ENCODE data around the gene SLC1A6.

SLC1A6 gene

GRCh38 chr19:14941189-14941588 lies 38.5 kb downstream of the SLC1A6 start, which contains the start of gene OR7C2:
Gene OR7C2 (plus strand): TSS chr19:14941489. CDS start chr19:14941489, 0 bp downstream.
- Histone ChIP-seq H2AFZ (ENCODE audit: low read length) (no peak within 1 kb of the TSS), H3K79me2 (ENCODE audit: insufficient read depth, low read length) (no peaks in the 10 kb centered on the region), H3K4me2 (ENCODE audit: low read length) (no peak within 1 kb of the TSS), H3K27me3 (ENCODE audit: insufficient read depth, low read length) (no peaks in the 10 kb centered on the region), H3F3A (ENCODE audit: insufficient read depth, low read length) (no peaks in the 10 kb centered on the region), H3K36me3 (ENCODE audit: insufficient read depth, low read length) (no peaks in the 10 kb centered on the region), H3K9ac (ENCODE audit: low read length) (no peak within 1 kb of the TSS), H3K27ac (ENCODE audit: low read depth, low read length, poor library complexity, severe bottlenecking) (no peak within 1 kb of the TSS), H3K4me1 (ENCODE audit: insufficient read depth, low read length, severe bottlenecking) (no peaks in the 10 kb centered on the region), H4K20me1 (ENCODE audit: insufficient read depth, low read length) (no peaks in the 10 kb centered on the region), H3K9me3 (ENCODE audit: low read length) (no peaks in the 10 kb centered on the region), H3K9me2 (ENCODE audit: low read depth, low read length) (no peaks in the 10 kb centered on the region), H3K4me3 (ENCODE audit: low read depth, low read length, poor library complexity, severe bottlenecking) (no peak within 1 kb of the TSS)
- TF ChIP-seq, protein P1, sequence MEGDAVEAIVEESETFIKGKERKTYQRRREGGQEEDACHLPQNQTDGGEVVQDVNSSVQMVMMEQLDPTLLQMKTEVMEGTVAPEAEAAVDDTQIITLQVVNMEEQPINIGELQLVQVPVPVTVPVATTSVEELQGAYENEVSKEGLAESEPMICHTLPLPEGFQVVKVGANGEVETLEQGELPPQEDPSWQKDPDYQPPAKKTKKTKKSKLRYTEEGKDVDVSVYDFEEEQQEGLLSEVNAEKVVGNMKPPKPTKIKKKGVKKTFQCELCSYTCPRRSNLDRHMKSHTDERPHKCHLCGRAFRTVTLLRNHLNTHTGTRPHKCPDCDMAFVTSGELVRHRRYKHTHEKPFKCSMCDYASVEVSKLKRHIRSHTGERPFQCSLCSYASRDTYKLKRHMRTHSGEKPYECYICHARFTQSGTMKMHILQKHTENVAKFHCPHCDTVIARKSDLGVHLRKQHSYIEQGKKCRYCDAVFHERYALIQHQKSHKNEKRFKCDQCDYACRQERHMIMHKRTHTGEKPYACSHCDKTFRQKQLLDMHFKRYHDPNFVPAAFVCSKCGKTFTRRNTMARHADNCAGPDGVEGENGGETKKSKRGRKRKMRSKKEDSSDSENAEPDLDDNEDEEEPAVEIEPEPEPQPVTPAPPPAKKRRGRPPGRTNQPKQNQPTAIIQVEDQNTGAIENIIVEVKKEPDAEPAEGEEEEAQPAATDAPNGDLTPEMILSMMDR (IDR thresholded peaks at IDR 0.05; ENCODE audit: low read length) = no peak
- no peak for TF ChIP-seq EZH2 (IDR thresholded peaks at IDR 0.05; ENCODE audit: borderline replicate concordance, low read length)

DNA sequence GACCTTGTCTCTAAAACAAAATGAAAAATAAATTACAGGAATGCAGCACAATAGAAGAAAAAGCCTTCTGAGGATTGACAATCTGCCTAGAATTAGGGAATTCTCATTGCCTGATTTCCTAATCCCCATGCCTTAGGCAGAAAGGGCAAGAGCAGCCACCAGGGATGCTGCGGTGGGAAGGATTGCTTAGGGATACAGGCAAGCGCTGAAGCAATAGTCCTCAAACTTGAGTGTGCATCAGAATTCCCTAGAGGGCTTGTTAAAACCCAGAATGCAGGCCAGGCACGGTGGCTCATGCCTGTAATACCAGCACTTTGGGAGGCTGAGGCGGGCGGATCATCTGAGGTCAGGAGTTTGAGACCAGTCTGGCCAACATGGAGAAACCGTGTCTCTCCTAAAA lies 39.4 kb downstream of the SLC1A6 start:
- Histone ChIP-seq H4K20me1 (ENCODE audit: insufficient read depth, low read length) (no peaks in the 10 kb centered on the region), H3K4me1 (ENCODE audit: insufficient read depth, low read length, severe bottlenecking) (no peaks in the 10 kb centered on the region), H3K9ac (ENCODE audit: low read length) (no peak overlapping the region), H3K79me2 (ENCODE audit: insufficient read depth, low read length) (no peaks in the 10 kb centered on the region), H3F3A (ENCODE audit: insufficient read depth, low read length) (no peaks in the 10 kb centered on the region), H3K4me2 (ENCODE audit: low read length) (no peak overlapping the region), H3K36me3 (ENCODE audit: insufficient read depth, low read length) (no peaks in the 10 kb centered on the region), H3K27ac (ENCODE audit: low read depth, low read length, poor library complexity, severe bottlenecking) (no peak overlapping the region), H3K4me3 (ENCODE audit: low read depth, low read length, poor library complexity, severe bottlenecking) (no peak overlapping the region), H3K9me2 (ENCODE audit: low read depth, low read length) (no peaks in the 10 kb centered on the region), H3K9me3 (ENCODE audit: low read length) (no peaks in the 10 kb centered on the region), H2AFZ (ENCODE audit: low read length) (no peak overlapping the region), H3K27me3 (ENCODE audit: insufficient read depth, low read length) (no peaks in the 10 kb centered on the region)
- TF ChIP-seq, protein P1 (IDR thresholded peaks at IDR 0.05; ENCODE audit: low read length) = no peak
- no peak for TF ChIP-seq EZH2 (IDR thresholded peaks at IDR 0.05; ENCODE audit: borderline replicate concordance, low read length)

GRCh38 chr19:14933506-14933905 lies 46.2 kb downstream of the SLC1A6 start:
- H4K20me1 ChIP-seq (ENCODE audit: insufficient read depth, low read length) = no peaks in the 10 kb centered on the region
- H3K9ac ChIP-seq (ENCODE audit: low read length) = no peak overlapping the region
- H3K9me2 ChIP-seq (ENCODE audit: low read depth, low read length) = no peaks in the 10 kb centered on the region
- H3K36me3 ChIP-seq (ENCODE audit: insufficient read depth, low read length) = no peaks in the 10 kb centered on the region
- H3F3A ChIP-seq (ENCODE audit: insufficient read depth, low read length) = no peaks in the 10 kb centered on the region
- no peak overlapping the region for H3K4me3 ChIP-seq (ENCODE audit: low read depth, low read length, poor library complexity, severe bottlenecking)
- no peak overlapping the region for H2AFZ ChIP-seq (ENCODE audit: low read length)
- no peak overlapping the region for H3K27ac ChIP-seq (ENCODE audit: low read depth, low read length, poor library complexity, severe bottlenecking)
- no peaks in the 10 kb centered on the region for H3K79me2 ChIP-seq (ENCODE audit: insufficient read depth, low read length)
- H3K9me3 ChIP-seq (ENCODE audit: low read length) = no peaks in the 10 kb centered on the region
- H3K4me1 ChIP-seq (ENCODE audit: insufficient read depth, low read length, severe bottlenecking) = no peaks in the 10 kb centered on the region
- TF ChIP-seq, protein P1 (IDR thresholded peaks at IDR 0.05; ENCODE audit: low read length) = no peak
- no peak for TF ChIP-seq EZH2 (IDR thresholded peaks at IDR 0.05; ENCODE audit: borderline replicate concordance, low read length)
- H3K27me3 ChIP-seq (ENCODE audit: insufficient read depth, low read length) = no peaks in the 10 kb centered on the region
- no peak overlapping the region for H3K4me2 ChIP-seq (ENCODE audit: low read length)
